T follicular helper cell (primary cell): ENCODE results near the gene MAP2.
"Not testable (repeated sequence)": the region's sequence is repeated elsewhere in the genome, so short reads cannot be mapped to it uniquely, and the experiment has no call there.

ENCODE experiments used
- DNase-seq: peaks from one replicate; pipeline ENCODE4 v3.0.0-alpha.2; 2020; ENCODE audit warnings: low read depth

The MAP2 gene

DNA sequence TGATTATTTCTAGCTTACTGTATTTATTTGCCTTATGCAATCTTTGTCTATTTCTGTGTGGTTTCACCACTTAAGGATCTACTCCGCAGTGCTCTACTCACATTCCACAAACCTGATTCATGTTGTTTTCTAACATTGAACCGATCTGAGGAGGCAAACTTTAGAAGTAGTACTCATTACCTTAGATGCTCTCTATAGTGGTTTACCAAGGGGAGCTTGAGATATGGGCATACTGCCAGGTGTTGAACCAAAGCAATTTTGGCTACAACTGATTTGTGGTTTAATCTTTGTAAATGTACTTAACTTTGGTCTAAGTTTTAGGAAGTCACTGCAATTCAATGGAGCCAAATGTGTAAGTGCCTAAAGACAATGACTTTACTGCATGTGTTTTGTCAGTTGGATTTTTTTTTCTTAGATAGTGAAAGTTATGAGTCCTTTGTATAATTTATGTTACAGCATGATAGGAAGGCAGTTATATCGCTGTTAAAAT lies 50.1 kb downstream of the MAP2 start:
- DNase-seq: no peak

DNA sequence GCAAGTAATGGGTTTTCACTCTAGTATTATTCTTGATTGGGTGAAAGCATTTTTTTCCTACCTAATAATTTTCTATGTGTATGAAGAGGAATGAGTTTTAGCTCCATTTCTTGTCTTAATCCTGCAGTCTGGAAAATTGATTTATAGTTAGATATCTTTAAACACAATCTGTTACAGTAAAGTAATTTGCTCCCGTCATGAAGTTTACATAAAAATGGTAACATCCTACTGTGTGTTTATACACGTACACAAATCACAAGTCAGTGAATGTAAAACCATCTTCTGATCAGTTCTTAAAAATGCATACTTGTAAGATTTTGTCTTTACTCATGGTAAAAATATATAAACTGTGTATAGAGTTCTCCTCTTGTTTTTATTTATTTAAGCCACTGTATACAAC lies 51.1 kb downstream of the MAP2 start:
- DNase-seq: no peak

DNA sequence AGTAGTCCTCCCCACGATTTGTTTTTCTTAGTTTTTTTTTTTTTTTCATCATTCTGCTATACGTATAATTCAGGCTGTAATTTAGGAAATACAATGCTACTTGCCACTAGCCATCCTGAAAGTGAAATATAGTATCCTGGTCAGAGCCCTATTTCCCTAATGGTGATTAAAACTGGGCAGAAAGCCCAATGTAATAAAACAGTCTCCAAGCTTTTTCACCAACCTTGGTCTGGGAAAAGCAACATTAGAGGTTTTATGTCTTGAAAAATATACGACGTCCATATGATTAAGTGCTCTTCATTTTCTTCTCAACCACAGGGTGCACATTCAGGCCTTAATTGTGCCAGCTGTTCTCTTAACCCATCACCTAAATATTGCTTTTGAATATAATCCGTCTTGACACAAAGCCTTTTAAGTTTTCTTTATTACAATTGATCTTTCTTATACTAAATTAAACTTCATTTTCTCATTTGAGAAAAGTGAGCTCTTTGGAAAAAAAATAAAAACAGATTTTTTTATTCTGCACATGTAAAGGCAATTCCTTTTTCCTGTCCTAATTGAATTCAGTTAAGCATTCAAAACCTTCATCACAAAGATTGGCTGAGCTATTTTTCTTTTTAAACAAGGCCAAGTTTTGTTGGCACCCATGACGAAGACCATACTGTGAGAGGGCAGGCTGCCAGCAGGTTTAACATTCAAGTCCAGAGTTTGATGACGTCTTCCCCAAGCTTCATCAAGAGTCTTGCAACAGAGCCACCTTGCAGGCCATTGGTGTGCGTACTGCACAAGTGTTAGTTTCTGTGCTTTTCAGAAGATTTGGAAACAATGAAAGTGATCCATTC lies 52.7 kb downstream of the MAP2 start:
- DNase-seq: no peak

DNA sequence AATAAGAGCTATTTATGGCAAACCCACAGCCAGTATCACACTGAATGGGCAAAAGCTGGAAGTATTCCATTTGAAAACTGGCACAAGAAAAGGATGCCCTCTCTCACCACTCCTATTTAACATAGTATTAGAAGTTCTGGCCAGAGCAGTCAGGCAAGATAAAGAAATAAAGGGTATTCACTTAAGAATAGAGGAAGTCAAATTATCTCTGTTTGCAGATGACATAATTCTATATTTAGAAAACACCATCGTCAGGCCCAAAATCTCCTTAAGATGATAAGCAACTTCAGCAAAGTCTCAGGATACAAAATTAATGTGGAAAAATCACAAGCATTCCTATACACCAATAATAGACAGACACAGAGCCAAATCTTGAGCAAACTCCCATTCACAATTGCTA lies 68.4 kb downstream of the MAP2 start:
- DNase-seq: not testable (repeated sequence)

DNA sequence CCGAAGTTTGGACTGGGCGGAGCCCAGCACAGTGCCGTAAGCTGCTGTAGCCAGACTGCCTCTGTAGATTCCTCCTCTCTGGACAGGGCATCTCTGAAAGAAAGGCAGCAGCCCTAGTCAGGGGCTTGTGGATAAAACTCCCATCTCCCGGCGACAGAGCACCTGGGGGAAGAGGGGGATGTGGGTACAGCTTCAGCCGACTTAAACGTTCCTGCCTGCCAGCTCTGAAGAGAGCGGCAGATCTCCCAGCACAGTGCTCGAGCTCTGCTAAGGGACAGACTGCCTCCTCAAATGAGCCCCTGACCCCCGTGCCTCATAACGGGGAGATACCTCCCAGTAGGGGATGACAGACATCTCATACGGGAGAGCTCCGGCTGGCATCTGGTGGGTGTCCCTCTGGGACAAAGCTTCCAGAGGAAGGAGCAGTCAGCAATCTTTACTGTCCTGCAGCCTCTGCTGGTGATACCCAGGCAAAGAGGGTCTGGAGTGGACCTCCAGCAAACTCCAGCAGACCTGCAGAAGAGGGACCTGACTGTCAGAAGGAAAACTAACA lies 71.3 kb downstream of the MAP2 start:
- not testable (repeated sequence) for DNase-seq

DNA sequence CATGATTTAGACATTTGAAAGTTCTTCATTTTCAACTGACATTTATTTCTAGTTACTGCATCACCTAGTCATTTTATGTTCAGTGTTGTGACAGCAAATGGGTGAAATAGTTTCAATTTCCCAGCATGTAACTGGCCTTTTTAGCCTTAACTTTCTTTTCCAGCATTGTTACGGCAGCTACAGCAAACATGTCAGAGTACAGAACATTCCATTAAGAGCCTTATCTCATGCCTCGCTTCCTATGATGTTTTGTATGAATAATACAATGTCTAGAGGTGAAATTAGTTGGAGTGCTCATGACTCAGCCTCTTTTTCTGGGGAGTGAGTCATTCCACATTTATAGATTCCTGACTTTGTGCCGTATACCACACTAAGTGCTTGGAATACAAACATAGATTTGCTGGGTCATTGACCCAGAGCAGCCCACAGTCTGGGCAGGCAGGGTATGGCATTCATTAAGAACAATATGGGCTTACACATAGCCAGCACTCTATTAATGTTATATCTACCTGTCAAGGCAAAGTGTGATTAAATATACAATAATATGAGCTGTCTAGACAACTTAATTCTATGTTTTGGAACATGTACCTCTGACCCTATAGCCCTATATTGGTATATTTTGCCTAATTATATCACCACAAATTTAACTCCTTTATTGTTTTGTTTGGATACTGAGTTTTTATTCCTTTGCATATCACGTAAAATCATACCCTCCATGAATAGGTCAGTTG lies 72.2 kb downstream of the MAP2 start:
- no peak for DNase-seq

DNA sequence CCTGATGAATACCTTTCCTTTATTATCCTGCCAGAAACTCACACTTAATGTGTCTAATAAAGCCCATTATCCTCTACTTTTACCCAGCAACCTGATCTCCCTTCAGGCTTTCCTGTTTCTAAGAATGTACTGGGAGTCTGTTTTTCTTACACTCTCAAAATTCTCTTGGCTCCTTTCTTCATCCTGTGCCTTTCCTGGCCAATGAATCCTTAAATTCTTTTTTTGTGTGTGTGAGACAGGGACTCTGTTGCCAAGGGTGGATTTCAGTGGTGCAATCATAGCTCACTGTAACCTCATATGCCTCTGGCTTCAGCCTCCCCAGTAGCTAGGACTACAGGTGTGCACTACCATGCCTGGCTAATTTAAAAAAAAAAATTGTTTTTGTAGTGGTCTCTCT lies 72.7 kb downstream of the MAP2 start:
- no peak for DNase-seq

DNA sequence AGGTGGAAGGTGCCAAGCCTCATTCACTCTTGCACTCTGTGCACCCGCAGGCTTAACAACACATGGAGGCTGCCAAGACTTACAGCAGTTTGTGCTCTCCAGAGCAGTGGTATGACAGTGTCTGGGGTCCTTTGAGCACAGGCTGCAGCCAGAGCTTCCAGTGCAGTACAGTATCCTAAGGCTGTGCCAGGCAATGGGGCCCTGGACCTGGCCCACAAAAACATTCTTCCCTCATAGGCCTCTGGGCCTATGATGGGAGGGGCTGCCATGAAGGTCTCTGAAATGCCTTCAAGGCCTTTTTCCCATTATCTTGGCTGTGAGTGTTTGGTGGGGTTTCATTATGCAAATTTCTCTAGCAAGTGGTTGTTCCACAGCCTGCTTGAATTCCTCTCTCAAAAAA lies 74.8 kb downstream of the MAP2 start:
- no peak for DNase-seq

DNA sequence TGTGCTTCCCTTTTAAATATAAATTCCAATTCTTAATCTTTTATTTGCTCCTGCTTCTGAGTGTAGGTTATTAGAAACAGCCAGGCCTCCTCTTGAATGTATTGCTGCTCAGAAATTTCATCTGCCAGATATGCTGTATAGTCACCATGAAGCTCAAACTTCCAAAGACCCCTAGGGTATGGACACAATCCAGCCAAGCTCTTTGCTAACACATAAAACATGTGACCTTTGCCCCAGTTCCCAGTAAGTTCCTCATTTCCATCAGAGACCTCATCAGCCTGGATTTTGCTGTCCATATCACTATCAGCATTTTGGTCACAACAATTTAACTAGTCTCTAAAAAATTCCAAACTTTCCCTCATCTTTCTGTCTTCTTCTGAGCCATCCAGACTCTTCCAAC lies 75.2 kb downstream of the MAP2 start:
- no peak for DNase-seq

DNA sequence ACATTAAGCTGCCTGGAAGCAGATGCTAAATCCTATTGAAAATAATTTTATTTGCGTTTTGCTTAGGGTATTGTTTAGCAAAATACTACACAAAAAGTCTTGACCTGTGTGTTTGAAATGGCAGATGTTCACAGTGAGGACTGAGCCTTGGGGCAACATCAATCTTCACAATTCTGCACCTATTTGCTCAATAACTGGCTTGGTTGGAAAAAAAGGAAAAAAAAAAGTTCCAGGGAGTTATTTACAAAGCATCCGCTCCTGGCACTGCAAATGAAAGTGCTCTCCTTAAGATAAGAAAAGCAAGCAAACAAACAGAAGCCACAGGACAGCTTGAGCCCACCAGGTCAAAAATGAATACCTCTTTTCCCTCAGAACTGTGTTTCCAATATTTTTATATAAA lies 77.7 kb downstream of the MAP2 start:
- DNase-seq: no peak

DNA sequence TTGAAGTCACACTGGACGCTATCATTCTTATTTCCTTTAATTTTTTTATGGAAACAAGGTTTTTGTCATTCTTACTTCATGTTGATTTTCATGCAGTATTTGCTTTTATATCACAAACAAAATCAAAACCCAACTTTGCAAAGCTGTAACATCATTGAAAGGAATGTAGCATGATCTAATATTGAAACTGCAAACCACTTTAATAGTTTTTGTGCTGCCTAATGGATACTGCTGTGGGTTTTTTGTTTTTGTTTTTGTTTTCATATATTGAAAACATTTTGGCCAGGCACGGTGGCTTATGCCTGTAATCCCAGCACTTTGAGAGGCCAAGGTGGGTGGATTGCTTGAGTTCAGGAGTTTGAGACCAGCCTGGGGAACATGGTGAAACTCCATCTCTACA lies 81.6 kb downstream of the MAP2 start:
- DNase-seq: no peak

DNA sequence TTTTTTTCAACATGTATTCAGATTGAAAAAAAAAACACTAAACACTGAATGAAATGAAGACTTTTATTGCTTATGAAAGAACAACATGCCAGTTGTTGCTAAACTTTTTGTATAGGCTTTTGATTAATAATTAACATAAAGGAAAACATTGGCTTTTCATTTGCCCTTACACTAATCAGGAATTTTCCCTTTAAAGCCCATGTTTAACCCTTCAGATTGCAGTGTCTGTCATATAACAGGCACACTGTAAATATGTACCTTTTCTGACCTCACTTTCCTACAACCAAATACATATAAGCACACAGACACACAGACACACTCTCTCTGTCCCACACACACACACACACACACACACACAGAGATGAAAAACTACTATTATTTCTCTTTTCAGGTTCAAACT lies 84.4 kb downstream of the MAP2 start:
- DNase-seq: no peak

DNA sequence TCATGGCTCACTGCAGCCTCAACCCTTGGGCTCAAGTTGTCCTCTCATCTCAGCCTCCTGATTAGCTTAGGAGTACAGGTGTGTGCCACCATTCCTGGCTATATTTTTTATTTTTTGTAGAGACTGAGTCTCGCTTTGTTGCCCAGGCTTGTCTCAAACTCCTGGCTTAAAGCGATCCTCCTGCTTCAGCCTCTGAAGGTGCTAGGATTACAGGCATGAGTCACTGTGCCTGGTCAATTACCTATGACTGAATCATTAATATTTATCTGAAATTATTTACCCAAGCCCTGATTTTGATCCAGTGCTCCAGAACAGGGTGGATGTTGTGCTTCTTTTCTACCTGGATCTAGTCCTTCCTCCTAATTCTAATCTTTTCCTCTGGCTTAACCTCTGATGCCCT lies 87.8 kb downstream of the MAP2 start:
- DNase-seq: no peak

DNA sequence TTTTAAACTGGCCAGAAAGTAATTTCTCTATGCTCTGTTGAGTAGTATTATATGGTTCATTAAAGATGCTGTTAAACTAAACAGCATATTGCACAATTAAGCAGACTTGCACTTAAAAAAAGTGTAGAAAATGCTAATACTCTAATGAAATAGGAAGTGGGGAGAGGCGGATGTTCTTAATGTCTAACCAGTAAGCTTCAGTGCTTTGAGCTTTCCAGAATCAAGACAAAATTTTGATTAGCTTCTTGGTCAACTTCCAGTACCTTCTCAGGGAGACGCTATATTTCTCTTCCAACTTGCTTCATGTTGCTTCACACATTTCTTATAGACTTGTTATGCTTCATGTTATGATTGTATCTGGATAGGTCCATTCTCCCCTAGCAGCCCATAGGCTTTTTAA lies 89.1 kb downstream of the MAP2 start:
- no peak for DNase-seq

DNA sequence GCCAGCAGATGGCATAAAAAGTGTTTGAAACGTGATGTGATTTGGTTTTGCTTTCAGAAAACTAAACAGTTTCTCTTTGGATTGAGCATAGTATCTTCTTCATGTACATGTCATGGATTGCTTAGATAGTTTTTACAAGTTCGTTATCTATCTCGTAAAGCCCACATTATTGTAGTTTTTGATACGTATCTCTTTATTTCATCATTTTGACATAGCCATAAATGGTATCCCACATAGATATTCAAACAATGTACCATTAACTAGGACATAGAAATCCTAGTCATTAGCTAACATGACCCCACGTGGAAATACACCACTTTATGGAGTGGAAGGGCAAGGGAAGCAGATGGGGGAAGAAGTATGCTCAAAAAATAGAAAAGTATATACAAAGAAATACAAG lies 93.6 kb downstream of the MAP2 start:
- no peak for DNase-seq

DNA sequence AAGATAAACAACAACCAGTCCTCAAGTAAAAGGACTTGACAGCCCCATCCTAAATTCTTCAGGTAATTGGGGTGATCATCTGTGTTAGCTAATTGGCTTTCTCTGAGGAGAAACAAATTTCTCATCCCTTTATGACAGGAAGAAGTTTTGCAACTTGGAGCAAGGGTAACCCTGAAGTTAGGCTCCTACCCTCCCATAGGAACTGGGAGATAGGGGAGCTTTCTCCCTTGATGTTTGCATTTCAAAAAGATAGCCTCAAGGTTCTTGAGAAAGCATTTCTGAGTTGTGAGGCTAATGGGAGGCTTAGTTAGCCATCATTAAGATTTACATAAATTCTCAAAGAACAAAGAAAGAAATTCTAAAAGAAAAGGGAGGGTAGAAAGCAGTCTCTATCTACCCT lies 95.4 kb downstream of the MAP2 start:
- no peak for DNase-seq

DNA sequence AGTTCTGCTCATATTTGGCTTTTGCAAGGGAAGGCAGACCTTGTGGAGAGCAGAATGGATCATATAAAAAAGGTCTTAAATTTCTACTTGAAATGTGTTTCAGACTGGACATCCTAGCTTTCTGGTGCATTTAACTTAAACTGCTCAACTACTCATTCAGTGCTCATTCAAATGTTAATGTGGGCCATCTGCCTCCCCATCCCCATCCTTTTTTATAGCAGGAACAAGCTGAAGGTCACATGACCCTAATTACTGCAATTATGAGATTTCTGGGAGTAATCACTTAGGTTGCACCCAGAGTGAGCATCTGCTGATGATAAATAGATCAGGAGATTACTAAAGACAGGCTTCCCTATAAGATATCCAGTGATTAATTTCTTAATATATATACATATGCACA lies 96.1 kb downstream of the MAP2 start:
- DNase-seq: no peak

DNA sequence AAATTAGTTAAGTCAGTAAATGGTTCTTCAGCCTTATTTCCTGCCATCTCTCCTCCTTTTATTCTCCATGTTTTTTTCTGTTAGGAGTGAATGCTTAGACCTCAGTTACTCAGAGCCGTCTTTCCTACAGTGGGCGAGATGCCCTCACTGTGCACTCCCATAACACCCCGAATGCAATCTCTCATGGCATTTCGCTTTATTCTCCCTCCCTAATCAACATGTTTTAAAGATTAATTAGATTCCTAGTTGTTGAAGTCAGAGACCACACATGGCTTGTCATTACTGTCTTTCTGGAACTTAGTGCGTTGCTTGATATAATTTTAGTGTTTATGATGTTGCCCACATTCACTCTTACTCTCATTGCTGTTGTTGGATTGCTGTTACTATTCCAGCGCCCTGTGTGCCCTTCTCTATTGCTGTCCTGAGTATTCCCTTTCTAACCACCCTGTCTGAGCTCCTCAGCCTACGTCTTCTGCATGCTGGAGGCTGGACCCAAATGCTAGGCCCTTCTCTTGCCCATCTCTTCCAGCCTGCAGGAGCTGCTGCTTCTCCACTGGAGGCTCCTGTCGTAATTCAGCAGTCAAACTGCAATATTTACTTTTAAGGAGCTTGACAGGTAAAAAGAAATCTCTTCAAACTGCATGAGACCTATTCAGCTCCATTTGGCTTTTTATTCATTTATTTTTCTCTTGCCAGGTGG lies 99.3 kb downstream of the MAP2 start:
- DNase-seq: no peak

DNA sequence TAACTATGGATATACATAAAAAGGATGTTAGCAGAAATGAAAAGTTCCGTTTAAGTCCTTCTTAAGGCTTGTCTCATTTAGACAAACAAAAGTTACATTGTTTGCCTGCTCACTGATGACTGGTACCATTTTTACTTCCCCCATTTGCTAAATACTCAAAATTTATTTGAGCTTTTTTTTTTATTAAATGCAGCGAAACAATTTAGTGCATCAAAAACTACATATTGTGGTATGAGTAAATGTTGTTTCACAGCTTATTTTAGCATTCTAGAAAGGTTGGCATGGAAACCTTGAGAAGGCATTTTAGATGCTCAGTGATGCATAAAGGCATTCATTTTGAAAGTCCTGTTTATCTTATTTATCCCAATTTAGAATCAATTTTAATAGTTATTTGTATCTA lies 100.0 kb downstream of the MAP2 start:
- DNase-seq: no peak

DNA sequence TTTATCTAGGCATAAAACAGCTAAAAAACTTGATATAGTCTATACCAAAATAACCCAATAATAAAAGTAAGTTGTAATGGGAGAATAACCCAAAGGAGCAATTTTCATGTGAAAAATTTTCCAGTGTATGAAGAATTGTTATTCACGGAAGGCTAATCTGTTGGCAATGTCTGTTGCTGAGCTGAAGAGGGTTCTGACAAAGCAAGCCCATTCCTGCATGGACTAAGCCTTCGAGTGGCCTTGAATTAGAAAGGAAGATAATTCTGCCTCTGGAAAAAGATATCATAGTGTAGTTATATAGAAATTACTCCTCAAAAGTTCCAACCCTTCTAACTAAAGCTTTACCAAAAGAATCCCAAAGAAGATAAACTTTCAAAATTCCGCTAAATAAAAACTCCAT lies 101.5 kb downstream of the MAP2 start:
- no peak for DNase-seq

DNA sequence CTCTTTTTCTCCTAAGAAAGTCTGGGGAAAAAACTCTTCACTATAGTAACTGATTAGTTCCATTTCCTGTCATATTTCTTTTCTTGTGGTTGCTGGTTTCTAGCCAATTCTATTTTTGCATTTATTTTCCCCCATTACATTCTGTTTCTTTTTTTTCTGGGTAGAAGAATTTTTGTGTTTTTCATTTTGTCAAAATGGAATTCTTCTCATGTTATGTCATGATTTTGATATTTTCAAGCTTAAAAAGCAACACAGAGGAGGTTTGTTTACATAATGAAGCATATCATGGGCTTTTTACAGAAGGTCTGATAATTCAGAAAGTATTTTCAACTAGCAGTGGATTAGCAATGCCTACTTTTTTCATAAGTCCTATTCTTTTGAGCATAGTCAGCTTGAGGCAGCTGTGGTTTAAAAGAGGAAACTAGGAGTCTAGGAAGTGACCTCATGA lies 102.0 kb downstream of the MAP2 start:
- no peak for DNase-seq

DNA sequence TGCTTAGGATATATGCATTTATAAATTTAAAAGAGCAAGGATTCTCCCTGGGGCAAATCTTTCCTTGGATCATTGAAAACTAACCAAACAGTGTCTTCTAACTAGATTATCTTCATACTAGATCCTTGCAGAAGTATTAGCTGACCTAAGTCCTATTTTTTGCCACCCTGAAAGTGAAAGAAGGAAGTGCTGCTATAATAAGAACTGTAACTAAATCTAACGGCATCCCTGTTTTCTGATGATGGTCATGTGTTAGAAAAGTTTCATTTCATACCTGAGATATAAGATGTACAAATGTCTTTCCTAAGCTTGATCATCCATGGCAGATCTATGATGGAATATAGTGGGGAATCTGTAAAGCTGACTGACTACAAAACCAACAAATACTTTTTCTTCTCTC lies 102.7 kb downstream of the MAP2 start:
- no peak for DNase-seq
